GM18861 (cell line): ENCODE data around the gene CENPM.
A peak's percentile ranks its signal among the peaks of the same experiment; 100 is the strongest.
"Not testable (repeated sequence)": the region's sequence is repeated elsewhere in the genome, so short reads cannot be mapped to it uniquely, and the experiment has no call there.

ENCODE experiments used
- ATAC-seq: cut with Tn5 transposase; IDR thresholded peaks from one replicate; pipeline ENCODE4 v1.9.1; 2021; ENCODE audit not compliant: unreplicated experiment

The CENPM gene

DNA sequence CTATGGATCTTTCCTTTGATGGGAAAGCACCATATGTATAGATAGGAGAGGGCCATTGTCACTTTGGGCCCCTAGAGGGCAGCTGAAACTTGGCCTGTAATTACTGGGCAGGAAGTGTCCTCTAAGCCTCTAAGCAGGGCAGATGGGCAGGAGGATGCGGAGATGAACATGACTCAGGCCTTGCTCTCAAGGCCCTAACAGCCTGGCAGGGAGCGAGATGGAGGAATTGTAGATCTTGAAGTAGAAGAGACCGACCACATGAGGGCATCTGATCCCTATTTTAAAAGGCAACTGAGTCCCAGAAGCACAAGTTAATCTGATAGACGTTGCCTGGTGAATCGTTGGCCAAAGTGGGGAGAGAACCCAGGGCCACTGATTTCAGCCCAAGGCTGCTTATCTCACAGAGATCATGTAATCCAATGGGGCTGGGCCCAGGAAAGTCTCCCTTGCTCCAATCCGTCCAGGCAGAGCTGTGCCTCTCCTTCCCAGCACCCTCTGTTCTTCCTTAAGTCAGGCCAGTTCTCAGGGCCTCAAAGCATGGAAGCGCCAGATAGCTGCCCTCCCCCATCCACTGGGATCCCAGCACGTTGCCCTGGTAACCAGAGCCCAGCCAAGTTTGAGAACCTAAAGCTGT lies 19.8 kb upstream of the CENPM start:
- ATAC-seq, result no peak

DNA sequence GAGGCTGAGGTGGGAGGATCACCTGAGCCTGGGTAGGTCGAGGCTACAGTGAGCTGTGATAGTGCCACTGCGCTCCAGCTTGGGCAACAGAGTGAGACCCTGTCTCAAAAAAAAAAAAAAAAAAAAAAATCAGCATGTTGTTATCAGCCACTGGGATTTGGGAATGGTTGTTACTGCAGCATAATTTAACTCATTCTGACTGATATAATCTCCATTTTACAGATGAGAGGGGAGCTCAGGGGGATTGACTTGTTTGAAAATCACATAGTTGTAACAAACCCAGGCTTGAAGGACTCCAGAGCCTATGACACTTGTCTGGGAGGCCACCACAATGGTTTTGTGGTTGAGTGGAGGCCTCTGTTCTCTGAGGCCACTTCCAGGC lies 19.3 kb upstream of the CENPM start:
- ATAC-seq, result no peak

DNA sequence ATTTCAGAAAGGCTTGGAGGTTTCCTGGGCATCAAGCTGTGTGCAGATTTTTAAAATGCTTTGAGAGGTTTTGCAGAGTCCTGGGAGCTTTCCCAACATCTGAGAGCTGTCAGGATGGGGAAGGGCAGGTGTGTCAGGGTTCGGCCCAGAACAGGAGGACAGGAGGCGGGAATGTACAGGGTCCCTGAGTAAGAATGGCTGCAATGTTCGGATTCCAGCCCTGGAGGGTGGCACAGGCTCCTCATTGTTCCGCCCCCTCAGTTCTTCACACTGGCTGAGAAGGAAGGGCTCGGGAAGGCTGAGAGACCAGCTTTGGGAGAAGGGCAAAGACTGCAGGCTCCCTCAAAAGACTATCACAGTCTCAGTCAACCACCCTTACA lies 17.1 kb upstream of the CENPM start:
- no peak for ATAC-seq

DNA sequence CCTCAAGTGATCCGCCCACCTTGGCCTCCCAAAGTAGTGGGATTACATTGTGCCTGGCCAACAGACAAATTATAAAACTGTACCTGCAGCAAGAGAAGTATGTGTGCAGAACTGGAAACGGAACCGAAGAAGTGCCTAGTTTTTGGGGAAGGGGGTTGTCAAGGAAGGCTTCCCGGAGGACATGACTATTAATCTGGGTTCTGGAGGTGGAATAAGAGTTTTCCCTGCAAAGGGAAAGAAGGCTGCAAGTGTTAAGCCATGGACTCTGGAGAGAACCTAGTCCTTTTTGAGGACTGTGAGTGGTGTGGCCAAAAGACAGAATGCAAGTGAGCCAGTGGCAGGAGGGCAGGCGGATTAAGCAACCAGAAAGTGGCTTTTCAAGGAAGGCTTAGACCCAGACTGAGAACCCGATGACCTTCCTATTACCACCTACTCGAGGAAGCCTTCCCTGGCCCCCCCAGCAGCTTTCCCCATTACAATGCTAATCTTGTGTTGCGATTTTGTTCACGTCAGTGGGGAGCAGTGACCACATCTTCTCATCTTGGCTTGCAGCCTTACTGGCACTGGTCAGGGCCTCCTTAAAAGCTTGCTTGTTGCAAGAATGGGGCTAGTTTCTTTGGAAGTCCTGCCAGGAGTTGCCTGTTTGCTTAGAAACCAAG lies 16.6 kb upstream of the CENPM start:
- ATAC-seq, result no peak

DNA sequence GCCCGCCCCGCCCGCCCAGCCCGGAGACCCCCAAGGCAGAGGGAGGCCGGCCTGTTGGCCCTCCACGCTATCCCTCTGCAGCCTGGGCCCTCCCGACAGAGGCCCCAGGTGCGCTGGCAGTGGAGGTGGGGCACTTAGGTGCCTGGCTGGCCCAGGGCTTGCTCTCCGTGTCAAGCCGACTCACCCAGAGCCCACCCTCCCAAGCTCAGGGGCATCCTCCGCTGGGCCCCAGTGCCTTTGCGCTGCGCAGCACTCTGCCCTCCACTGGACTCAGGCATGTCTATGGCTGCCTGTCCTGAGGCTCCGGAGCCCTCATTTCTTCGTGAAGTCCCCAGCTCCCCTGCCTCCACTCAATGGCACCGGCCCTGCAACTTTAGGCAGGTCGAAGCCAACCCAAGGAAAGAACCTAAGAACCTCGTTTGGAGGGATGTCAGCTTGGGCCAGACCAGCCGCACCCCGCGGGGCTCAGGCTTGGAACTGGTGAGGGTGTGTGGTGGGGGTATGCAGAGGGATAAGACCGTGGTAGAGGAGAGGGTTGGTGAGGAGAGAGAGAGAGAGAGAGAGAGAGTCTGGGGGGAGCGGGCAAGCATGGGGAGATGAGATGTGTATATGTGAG lies 11.1 kb upstream of the CENPM start:
- no peak for ATAC-seq

DNA sequence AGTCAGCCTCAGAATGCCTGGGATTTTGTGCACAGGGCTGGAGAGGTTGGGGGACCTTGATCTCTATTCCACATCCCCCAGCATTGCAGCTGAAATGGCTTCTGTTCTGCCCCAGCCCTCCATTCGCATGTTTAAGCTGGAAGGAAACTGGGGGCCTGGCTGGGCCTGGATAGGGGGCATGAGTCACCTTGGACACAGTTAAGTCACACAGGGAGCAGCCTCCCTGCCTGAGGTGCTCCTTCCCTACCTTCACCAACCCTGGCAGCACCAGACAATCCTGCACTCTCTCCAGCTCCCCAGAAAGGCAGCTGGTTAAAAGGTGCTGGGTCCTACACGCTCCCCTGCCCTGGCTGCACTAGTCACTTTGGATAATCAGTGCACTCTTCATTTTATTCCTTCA lies 5.8 kb upstream of the CENPM start:
- no peak for ATAC-seq

DNA sequence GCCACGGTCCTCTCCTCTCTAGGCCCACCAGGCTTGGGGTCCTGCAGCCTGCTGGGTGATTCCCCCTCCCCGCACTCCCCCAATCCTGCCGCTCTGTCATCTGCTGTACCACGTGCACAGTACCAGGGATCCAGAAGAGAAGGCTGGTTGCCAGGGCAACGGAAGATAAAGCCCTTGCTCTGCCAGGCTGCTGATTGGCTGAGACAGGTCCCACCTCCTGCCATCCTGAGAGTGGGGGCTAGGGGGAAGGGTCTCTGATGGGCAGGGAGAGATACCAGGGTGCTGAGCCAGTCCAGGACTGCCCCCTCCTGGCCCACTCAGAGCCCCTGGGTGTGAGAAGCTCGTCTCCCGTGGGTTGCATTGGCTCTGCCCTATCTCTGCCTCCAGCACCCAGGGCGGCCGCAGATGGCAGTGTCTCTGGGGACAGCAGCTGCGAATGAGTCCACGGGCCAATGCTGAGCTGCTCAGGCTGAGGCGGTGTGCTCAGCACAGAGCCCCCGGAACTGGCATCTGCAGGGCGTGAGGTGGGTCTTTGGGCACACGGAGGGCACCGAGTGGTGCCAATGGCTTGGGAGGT lies 5.0 kb upstream of the CENPM start, which contains the start of gene SMIM45:
Gene SMIM45, plus strand, starts transcription at position 253 of the 577 bp plus-strand sequence.
- ATAC-seq, result no peak

DNA sequence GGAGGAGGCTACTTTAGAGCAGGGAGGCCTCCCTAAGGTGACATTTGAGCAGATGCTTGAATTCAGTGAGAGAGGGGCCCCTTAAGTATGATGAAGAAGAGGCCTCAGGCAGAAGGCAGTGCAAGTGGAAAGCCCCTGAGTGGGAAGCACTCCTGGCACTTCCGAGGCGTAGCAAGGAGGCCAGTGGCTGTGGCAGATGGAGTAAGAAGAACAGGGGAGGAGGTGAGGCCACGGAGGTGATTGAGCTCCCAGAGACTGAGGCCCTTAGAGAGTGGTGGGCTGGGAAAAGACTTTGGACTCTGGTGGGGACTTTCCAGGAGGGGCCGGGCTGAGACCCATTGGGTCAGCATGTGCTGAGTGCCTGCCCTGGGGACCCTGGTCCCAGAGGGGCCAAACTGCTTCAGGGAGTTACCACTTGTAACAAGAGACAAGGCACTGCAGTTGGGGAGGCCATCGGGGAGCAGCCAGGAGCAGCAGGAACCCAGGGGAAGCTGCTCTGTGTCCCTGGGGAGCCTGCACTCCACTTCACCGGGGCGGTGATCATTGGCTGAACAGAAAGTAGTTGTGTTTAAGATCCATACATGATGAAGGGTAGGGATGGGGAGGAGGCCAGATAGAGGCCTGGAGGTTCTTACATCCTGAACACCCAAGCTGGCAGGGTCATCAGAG lies 2.5 kb upstream of the CENPM start:
- ATAC-seq, result no peak

DNA sequence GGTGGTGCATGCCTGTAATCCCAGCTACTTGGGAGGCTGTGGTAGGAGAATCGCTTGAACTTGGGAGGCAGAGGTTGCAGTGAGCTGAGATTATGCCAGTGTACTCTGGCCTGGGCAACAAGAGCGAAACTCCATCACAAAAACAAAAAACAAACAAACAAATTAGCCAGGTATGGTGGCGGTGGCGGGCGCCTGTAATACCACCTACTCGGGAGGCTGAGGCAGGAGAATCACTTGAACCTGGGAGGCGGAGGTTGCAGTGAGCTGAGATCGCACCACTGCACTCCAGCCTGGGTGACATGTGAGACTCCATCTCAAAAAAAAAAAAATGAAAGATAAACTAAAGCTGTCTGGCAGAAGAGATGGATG lies 2.0 kb upstream of the CENPM start:
- ATAC-seq, result not testable (repeated sequence)

- no peak for ATAC-seq
Observed at GRCh38 chr22:41948142-41948541, 1.2 kb upstream of the CENPM start.

DNA sequence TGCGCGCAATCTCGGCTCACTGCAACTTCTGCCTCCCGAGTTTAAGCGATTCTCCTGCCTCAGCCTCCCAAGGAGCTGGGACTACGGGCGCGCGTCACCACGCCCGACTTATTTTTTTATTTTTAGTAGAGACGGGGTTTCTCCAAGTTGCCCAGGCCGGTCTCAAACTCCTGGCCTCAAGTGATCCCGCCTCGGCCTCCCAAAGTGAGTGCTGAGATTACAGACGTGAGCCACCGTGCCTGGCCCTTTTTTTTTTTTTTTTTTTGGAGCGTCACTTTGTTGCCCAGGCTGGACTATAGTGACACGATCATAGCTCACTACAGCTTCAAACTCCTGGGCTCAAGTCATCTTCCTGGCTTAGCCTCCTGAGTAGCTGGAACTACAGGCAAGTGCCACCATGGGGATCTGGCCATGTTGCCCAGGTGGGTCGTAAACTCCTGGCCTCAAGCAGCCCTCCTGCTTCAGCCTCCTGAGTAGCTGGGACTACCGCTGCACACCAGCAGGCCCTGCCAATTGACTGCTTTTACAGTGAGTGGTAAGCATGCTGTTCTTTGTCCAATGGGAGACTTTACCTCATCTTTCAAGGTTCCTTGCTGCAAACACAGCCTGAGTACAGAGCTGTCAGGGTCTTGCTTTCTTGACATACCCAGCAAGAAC lies 600 bp upstream of the CENPM start:
- no peak for ATAC-seq

- ATAC-seq, result no peak
Observed at GRCh38 chr22:41943661-41944209, 3.2 kb downstream of the CENPM start.

DNA sequence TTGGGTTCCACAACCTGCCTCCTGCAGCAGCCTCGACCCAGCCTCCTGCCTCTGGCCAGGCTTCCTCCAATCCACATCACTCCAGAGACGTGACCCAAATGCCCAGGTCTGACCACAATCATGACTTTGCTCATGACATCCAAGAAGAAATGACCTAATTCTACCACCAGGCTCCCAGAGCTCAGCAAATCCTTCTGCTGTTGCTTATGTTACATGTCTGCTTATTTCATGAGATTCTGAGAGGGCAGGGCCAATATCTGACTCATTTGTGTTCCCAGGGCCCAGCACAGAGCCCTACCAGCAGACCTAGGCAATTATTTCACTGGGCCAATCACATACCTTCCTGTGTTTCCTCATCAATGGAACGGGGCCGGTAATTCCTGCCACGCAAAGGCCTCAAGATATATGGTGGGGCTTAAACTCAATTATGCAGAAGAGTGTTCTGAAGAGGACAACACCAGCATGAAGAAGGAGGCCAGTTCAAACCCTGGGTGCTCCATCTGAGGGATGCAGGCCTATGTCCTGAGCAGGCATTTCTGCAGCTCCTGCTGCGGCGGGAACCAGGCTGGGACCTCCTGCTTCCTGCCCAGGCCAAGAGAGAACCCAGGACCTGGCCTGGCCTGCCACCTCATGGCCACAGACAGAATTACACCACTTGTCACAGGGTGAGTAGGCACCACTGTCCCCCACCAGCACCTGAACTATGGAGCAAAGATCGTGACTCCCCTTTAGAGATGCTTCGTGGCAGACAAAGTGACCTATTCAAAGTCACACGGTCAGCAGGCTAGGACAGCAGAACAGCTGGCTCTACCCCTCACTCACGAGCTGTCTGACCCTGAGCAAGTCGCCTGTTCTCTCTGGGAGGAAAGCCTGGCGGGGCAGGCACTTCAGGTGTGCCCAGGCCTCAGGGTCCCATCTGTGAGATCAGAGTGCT lies 5.9 kb downstream of the CENPM start:
- peak; percentile 26 for ATAC-seq

- ATAC-seq, result peak; percentile 37
Observed at GRCh38 chr22:41939981-41940831, 6.7 kb downstream of the CENPM start.

DNA sequence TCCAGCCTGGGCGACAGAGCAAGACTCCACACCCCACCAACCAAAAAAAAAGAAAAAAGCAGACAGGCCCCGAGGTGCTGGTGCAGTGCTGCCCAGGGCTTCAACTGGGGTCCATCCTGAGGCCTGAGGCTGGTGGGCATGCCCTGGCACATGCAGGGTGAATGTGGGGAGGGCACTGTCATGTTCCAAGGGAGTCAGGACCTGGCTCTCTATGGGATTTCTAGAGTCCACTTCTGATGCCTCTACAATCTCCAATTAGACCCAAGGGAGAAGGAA lies 10.1 kb downstream of the CENPM start:
- ATAC-seq, result no peak

- no peak for ATAC-seq
Observed at GRCh38 chr22:41935509-41935908, 11.4 kb downstream of the CENPM start.

- no peak for ATAC-seq
Observed at GRCh38 chr22:41935015-41935351, 12.0 kb downstream of the CENPM start.

DNA sequence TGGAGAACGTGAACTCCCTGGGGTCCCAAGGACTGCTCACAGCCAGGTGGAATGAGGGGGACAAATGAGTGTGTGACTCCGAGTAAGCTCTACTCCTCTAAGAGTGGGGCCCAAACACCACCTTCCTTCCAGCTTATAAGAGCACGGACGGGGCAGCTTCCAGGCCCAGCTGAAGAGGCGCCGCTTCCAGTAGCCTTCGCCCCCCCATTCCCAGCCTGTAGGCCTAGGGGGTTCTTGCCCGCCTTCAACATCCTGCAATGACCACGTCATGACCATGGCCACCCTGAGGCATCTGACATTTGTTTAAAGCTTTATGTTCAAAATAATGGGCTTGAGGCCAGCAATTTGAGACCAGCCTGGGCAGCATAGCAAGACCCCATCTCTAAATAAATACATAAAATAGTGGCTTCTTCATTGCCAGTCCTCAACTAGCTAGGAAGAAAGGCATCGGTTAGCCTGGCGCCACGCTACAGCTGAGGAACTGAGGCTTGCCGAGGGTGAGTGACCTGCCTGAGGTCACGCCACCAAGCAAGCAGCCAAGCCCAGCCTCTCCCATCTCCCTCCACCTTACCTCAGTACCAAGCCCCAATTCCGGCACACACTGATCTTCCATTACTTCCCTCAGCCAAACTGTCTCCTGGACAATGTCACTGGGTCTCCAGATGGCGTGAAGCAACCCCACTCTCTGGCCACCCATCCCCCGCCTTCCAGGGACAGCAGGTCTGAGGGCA lies 12.5 kb downstream of the CENPM start:
- ATAC-seq, result no peak
